A673 (cell line): Measurements from ENCODE around the gene PKP3. TPM values are rescaled to one million over a fixed set of nuclear protein-coding genes. Genes with fewer than 3 reads are reported as not detected.

Experiments used
- BruUV-seq: library from RNA; stranded (reverse); fragments of 400-500 nt; replicated peaks from 2 replicates; lab custom pipeline; 2021; lab: Mats Ljungman, UMichigan
- CTCF ChIA-PET: fragments of 300-600 bp; sonication (Branson Sonifier 250); formaldehyde crosslinking; loops from one replicate; lab custom pipeline; 2022; ENCODE audit warnings: antibody characterized with exemption; lab: Charles Lee
- POLR2A ChIA-PET: fragments of 300-600 bp; sonication (Branson Sonifier 250); formaldehyde crosslinking; loops from one replicate; lab custom pipeline; 2022; ENCODE audit warnings: antibody characterized with exemption; ENCODE audit not compliant: low non-redundant PET; lab: Charles Lee
- DNase-seq: peaks from one replicate; pipeline ENCODE4 v3.0.0-alpha.2; 2015; ENCODE audit warnings: low spot score
- H3K27ac ChIP-seq: fragments of 200-600 bp; sonication (generic); 2 replicates; pipeline ENCODE4 v1.5.1; 2016; ENCODE audit warnings: mixed run types, low read depth, mild to moderate bottlenecking, mixed read lengths, antibody characterized with exemption, low read length; ENCODE audit not compliant: poor library complexity, severe bottlenecking
- H3K27me3 ChIP-seq: fragments of 200-600 bp; sonication (generic); replicated peaks from 2 replicates; pipeline ENCODE4 v1.6.1; 2017; ENCODE audit warnings: mixed run types, low read depth, mild to moderate bottlenecking, mixed read lengths, antibody characterized with exemption, low read length; ENCODE audit not compliant: insufficient read depth, poor library complexity
- H3K36me3 ChIP-seq: fragments of 200-600 bp; sonication (generic); 2 replicates; pipeline ENCODE4 v1.6.1; 2016; ENCODE audit warnings: mixed run types, mild to moderate bottlenecking, mixed read lengths, antibody characterized with exemption, low read length; ENCODE audit not compliant: insufficient read depth, poor library complexity, severe bottlenecking
- H3K4me1 ChIP-seq: fragments of 200-600 bp; sonication (generic); 2 replicates; pipeline ENCODE4 v1.6.1; 2017; ENCODE audit warnings: mixed run types, mild to moderate bottlenecking, mixed read lengths, antibody characterized with exemption, low read length; ENCODE audit not compliant: insufficient read depth, poor library complexity, severe bottlenecking
- H3K4me3 ChIP-seq: fragments of 200-600 bp; sonication (generic); 2 replicates; pipeline ENCODE4 v1.5.1; 2016; ENCODE audit warnings: low read depth, mixed run types, mild to moderate bottlenecking, mixed read lengths, low read length; ENCODE audit not compliant: poor library complexity, severe bottlenecking
- H3K9me3 ChIP-seq: fragments of 200-600 bp; sonication (generic); 2 replicates; pipeline ENCODE4 v1.6.1; 2016; ENCODE audit warnings: mixed run types, low read depth, mild to moderate bottlenecking, mixed read lengths, antibody characterized with exemption, low read length; ENCODE audit not compliant: poor library complexity, severe bottlenecking
- EZH2 ChIP-seq: fragments of 200-600 bp; sonication (generic); IDR thresholded peaks from 2 replicates; pipeline ENCODE4 v1.6.1; 2017; ENCODE audit warnings: borderline replicate concordance, low read depth, mild to moderate bottlenecking, mixed read lengths, antibody characterized with exemption, low read length; ENCODE audit not compliant: poor library complexity, severe bottlenecking
- intact Hi-C: fragments of 100-400 bp; cut with micrococcal nuclease; formaldehyde crosslinking; loops from one replicate; pipeline ENCODE4 v1.10.0; 2022; ENCODE audit not compliant: unreplicated experiment
- total RNA-seq: library from RNA; stranded (reverse); gene quantifications from 2 replicates; pipeline ENCODE4 v1.2.3, GENCODE V29; 2021
- TF ChIP-seq, protein P1 (sequence below): fragments of 300-800, 200-600 bp; sonication (generic); conservative IDR thresholded peaks from 2 replicates; pipeline ENCODE4 v1.5.1; 2017; ENCODE audit warnings: low read depth, mild to moderate bottlenecking, antibody characterized with exemption, low read length, moderate library complexity, mixed read lengths

Gene PKP3
- total RNA-seq, 1 experiment from 2014 or later, result not detected

DNA sequence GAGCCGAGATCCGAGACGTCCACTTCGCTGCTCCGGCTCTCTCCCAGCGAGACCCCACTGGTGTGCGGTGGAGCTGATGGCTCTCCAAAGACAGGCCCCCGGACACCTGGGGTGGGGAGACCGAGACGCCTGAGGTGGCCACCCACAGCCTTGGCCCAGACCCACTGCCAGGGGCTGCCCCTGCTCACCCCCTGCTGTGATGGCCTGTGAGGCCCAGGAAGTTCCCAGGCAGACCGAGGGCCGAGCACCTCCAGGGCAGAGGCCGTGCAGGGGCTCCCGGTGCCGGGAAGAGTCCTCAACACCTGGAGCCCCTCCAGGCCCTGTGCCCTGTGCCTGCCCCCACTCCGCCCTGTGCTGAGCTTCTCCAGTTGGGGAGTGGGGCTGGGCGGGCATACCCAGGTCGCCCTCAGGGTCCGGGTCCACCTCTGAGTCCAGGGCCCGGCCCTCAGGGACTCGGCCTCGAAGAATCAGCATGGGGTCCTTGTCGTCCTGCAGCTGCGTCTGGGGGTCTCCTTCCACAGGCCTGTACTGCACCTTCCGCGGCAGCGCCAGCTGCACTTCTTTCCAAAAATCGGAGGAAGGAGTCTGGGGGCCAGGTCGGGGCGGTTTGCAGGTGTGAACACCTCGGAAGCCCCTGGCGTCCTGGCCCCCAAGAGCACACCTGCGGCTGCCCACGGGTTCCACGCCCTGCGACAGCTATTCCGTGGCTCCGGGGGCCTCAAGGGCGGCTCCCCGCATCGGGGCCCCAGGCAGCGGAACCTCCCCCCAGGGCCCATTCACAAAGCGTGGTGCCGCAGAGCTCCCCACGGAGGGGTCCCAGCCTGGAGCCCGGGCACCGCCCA lies 12.2 kb downstream of the PKP3 start:
- Histone ChIP-seq H3K9me3 (no peaks in the 10 kb centered on the region), H3K36me3 (no peaks in the 10 kb centered on the region), H3K27me3 (no peaks in the 10 kb centered on the region), H3K27ac (no peak overlapping the region), H3K4me1 (peaks cover 7% of the 10 kb centered on the region), H3K4me3 (peak overlapping the region; percentile 58)
- POLR2A ChIA-PET, result no interaction called here
- BruUV-seq, result no TSS peak
- CTCF ChIA-PET, result interaction anchor here (0.9 kb wide), 1 partner anchor 17 kb away, joined by 4 read pairs; no protein-coding TSS in a partner anchor
- intact Hi-C loops, result no loop called here
- TF ChIP-seq, protein P1, sequence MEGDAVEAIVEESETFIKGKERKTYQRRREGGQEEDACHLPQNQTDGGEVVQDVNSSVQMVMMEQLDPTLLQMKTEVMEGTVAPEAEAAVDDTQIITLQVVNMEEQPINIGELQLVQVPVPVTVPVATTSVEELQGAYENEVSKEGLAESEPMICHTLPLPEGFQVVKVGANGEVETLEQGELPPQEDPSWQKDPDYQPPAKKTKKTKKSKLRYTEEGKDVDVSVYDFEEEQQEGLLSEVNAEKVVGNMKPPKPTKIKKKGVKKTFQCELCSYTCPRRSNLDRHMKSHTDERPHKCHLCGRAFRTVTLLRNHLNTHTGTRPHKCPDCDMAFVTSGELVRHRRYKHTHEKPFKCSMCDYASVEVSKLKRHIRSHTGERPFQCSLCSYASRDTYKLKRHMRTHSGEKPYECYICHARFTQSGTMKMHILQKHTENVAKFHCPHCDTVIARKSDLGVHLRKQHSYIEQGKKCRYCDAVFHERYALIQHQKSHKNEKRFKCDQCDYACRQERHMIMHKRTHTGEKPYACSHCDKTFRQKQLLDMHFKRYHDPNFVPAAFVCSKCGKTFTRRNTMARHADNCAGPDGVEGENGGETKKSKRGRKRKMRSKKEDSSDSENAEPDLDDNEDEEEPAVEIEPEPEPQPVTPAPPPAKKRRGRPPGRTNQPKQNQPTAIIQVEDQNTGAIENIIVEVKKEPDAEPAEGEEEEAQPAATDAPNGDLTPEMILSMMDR, result no peak
- TF ChIP-seq EZH2, result no peak
- DNase-seq, result no peak

DNA sequence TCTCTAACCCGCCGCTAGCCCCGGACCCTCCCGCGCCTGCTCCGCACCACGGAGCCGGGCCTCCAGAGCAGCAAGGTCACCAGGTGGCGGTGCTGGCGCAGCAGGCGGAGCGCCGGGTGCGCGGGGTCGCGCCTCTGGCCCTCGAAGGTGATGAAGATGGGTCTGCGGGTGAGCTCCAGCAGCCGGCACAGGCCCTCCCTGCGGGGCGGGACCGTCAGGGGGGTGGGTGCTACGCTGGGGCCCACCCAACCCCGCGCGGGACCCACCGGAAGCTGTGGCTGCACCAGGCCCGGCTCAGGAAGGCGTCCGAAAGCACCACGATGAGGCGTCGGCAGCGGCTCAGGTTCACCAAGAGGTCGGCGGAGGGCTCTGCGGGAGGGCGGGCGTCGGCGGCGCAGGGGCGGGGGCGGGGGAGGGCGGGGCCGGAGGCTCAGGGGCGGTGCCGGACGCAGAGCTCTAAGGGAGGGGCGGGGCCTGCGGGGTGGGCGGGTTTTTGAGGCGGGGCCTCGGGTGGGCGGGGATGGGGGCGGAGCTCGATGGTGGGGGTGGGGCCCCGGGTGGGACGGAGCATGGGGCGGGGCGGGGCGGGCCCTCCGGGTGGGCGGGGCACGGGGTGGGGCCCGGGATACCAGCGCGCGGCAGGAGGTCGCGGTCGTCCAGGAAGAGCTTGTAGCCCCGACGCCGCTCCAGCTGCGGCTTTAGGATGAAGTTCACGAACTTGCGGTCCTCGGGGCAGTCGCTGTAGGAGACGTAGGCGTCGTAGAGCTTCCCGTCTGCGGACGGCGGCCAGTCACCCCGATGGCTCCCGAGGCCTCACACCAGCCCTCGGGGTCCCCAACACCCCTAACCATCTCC lies 13.0 kb downstream of the PKP3 start:
- peak; percentile 76 for DNase-seq
- Histone ChIP-seq H3K27ac (no peak overlapping the region), H3K9me3 (no peaks in the 10 kb centered on the region), H3K4me1 (peaks cover 7% of the 10 kb centered on the region), H3K27me3 (no peaks in the 10 kb centered on the region), H3K36me3 (no peaks in the 10 kb centered on the region), H3K4me3 (peak overlapping the region; percentile 58)
- TF ChIP-seq, protein P1, result no peak
- TF ChIP-seq EZH2, result no peak
- intact Hi-C loops, result no loop called here
- CTCF ChIA-PET, result interaction anchor here (0.6 to 1.0 kb wide), 4 partner anchors 18 to 63 kb away, joined by 3 to 5 read pairs (median 4); partner anchors contain the start of gene PTDSS2
- no TSS peak for BruUV-seq
- POLR2A ChIA-PET, result interaction anchor here (0.8 to 1.1 kb wide), 2 partner anchors 45 to 100 kb away, joined by 4 to 6 read pairs; partner anchors contain the start of gene RNH1

DNA sequence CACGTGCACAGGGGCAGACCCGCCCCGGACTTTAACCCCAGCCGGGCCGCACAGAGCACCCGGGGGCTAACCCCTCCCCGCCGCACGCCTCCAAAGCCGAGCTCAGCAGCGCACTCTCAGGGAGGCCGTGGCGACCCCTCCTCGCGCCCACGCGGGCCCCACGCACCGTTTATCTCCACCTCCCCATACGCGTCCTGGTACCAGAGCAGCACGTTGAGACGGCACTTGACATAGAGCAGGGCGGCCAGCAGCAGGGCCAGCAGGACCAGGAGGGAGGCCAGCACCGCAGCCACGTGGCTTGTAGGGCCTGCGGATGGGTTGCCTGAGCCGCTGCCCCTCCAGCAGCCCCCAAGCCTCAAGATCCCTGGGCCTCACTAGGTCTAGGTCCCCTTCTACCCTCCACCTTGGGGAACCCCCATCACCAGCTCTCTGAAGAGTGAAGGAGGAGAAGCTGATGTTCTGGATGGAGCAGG lies 13.7 kb downstream of the PKP3 start:
- Histone ChIP-seq H3K36me3 (no peaks in the 10 kb centered on the region), H3K4me1 (peaks cover 7% of the 10 kb centered on the region), H3K4me3 (no peak overlapping the region), H3K27ac (no peak overlapping the region), H3K9me3 (no peaks in the 10 kb centered on the region), H3K27me3 (no peaks in the 10 kb centered on the region)
- no TSS peak for BruUV-seq
- TF ChIP-seq, protein P1, result no peak
- TF ChIP-seq EZH2, result no peak
- ChIA-PET CTCF (interaction anchor here (0.6 to 1.0 kb wide), 3 partner anchors 42 to 62 kb away, joined by 3 to 5 read pairs (median 4); partner anchors contain the start of gene PTDSS2), POLR2A (interaction anchor here (0.8 to 1.1 kb wide), 2 partner anchors 45 to 99 kb away, joined by 4 to 6 read pairs; partner anchors contain the start of gene RNH1)
- intact Hi-C loops, result no loop called here
- no peak for DNase-seq
